HG03064 (cell line): ENCODE data around the gene PAK4.
"Not testable (repeated sequence)": the region's sequence is repeated elsewhere in the genome, so short reads cannot be mapped to it uniquely, and the experiment has no call there.

Experiments used
- ATAC-seq: cut with Tn5 transposase; IDR thresholded peaks from one replicate; pipeline ENCODE4 v1.9.1; 2021; ENCODE audit warnings: low read depth; ENCODE audit not compliant: unreplicated experiment

Gene PAK4

DNA sequence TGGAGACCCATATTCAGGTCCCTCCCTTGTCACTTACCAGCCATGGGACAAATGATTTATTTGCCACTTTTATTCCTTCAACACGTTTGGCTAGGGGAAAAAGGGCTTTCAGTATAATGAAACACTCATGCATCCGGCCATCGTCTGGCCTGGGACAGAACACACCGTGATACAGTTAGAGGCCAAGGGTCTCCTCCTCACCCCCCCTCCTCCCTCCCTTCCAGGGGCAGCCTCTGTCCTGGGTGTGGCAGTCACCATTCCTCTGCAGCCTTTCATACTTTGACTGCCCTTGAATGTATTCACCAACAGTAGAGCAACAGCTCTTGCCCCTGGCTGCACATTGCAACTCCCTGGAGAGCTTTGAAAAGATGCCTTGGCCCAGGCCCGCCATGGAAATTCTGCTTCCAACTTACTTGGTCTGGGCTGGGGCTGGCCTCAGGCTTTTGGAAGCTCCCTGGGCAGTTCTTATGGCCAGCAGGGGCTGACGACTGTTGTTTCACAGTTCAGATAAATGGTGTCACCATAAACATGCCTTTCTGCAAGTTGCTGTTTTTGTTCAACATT, 3.0 kb downstream of the PAK4 start:
- no peak for ATAC-seq

DNA sequence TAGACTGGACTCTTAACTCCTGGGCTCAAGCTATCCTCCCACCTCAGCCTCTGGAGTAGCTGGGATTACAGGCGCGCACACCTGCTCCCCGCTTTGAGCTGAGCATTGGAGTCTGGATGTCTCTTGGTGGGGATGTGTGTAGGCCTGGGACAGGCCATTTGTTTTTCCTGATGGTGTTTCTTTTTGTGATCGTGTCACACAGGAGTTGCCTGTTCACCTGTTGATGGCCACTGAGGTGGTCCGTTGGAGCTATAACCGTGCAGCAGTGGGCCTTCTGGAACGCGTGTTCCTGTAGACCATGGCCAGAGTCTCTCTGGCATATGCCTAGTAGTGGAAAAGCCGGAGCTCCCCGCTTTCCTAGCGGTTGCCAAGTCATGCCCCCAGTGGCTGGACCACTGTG, 3.5 kb downstream of the PAK4 start:
- ATAC-seq: no peak

DNA sequence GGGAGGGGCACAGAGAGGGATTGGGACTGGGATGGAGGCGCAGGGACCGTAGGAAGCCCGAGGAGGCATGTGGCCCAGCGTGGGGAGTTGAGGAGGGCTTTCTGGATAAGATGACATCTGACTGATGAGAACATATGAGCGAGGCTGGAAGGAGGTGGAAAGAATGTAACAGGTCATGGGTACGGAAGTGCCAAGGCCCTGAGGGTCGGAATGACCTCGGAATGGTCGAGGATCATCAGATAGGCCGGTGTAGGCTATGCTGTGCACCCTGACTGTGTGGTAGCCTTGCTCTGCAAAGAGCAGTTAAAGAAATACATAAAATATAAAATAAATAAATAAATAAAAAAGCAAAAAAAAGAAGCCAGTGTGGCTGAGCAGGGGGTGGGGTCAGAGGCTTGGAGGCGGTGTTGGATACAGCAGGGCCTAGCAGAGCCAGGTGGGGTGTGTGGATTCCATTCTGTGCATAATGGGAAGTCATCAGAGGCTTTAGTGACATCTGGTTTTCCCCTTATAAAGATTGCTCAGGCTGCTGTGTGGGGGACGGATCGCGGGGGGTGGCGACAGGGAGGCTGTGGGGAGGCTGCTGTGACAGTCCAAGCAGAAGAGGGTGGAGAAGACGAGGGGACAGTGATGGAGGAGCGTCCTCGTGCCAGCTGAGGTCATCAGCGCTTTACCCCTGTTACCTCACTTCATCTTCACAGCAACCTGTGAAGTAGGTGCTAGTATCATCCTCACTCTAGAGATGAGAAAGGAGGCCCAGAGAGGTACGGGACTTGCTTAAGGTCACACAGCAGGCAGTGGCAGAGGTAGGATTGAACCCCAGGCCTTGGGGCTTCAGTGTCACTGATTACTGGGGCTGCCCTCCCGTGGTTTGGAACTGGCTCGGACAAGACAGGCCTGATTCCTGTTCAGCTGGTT, 5.0 kb downstream of the PAK4 start:
- no peak for ATAC-seq

DNA sequence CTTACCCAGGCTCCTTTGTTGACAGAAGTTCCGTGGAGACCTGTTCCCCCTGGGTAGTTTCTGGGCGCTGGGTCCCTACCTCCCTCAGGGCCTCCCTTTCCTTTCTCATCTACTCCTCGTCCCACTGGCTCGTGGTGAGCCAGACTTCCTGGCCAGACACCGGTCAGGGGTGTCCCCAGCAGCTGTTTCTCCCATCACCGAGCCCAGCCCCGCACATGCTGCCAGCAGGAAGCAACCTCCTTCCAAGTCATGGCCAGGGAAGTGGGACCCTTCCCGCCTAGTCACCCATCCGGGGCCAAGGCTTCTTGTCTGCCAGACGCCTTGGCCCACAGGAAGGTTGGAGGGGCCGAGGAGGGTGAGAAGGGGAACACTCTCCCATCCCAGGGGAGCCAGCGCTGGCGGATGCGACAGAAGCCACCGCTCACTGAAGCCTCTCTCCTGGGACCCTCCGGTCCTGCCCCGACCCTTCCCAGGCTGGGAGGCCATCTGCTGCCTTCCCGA, 5.7 kb downstream of the PAK4 start:
- no peak for ATAC-seq

DNA sequence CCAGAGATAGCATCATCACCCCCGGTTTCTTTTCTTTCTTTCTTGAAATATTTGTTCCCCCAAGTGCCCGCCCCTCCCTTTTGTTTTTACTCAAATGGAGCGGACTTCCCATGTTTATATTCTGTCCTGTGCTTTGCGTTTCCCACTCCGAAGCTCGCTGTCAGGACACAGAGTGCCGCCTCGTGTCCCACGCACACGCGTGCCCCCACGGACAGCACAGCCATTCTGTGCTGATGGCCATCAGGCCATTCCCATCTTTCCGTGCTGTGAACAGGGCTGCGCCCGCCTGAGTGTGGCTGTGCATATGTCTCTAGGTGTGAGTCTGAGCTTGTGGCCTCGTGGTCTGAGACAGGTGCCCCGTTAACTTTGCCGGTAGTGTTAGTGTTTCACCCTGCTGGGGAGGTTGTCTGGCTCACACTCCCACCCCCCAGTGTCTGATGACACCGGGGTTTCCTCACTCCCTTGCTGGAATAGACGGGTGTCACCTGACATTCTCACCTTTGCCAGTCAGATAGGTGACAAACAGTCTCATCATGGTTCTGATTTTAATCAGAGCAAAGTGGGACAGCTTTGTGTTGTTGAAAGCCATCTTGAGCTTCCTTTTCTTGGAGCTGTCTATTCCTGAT, 6.9 kb downstream of the PAK4 start:
- ATAC-seq: no peak

DNA sequence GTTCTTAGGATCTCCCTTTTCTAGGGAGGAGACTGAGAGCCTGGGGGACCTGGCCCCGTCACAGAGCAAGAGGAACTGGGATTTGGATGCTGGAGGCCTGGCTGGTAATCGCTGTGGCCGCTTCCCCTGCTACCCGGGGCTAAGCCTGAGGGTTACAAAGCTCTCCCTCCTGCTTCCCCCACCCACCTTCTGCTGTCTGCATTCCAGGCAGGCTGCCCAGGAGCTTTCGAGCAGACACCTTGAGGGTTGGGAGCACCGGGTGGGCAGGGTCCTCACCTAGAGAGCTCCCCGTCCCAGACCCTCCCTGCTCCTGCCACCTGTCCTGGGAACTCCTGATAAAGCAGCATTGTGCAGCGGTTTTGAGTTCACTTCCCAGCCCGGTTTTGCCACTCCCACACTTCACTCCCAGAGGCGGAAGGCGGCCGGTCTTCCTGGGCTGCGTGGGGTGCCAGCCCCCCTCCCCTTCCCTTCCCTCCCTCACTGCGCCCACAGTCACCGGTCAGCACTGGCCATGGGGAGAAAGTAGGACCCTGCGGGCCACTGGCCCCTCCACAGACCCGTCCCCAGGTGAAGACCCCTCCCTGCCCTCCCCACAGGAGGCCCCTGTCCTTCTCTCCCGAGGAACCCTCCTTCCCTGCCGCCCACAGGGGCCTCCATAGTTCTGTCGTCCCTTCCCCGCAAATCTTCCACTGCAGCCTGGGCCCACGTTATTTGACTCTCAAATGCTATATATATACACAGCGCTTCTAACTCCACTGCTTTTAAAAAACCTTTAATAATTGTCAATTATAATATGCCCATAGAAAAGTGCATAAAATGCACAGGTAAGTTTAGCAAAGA, 8.1 kb downstream of the PAK4 start:
- no peak for ATAC-seq

DNA sequence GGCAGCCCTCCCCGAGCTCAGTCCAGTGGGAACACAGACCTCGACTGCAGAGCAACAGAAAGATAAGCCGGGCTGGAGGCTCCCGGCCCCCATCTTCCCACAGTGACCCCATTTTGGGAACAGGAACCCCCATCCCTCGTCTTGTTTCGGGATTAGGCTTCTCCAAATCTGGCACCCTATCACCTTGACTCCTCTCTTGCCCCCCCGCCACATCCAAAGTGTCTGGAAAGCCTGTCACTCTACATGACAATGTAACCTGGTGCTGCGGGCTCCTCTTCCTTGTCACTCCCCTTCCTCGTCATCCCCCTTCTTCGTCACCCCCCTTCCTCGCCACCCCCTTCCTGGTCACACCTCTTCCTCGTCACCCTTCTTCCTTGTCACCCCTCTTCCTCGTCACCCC, 10.1 kb downstream of the PAK4 start:
- no peak for ATAC-seq

DNA sequence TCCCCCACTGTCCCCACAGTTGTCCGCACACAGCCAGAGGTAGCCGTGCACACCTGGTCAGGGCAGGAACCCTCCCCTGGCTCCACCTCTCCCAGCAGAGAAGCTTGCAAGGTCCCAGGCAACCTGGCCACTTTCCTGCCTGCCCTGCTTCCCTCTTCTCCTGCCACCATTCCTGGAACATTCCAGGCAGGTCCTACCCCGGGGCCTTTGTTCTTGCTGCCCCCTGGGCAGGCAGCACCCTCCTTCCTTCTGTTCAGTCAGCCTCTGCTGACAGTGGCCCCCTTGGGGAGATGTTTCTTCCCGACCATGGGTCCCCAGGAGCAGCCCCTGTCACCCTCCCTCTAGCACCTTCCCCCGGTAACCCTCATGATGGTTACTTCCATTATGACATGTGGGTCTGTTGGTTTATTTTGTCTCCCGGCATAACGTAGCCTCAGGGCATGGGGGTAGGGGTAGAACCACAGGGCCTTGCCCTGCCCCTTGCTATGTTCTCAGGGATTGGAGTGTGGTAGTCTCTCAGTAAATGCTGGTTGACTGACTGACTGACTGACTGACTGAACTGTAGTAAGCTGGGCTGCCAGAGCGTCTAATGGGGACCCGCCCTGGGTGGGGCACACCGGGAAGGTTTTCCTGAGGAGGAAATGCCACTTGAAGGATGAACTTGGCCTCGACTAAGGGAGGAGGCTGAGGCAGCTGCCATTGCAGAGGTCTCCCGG, 10.8 kb downstream of the PAK4 start:
- no peak for ATAC-seq

DNA sequence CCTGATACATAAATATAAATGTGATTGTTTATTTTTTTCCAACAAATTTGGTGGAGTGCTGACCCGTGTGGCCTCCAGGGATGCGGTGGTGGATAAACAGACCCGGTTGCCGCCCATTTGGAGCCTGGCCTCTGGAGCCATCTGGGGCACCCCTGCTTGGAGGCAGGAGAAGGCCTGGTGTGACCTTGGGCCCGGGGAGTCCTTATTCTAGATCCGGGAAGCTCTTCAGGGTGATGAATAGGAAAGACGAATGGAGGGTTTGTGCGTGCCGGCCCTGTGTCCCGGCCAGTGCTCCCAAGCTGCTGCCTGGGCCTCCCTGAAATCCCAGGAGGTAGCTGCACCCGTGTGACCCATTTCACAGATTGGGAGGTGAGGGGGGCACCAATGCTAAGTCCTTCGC, 11.5 kb downstream of the PAK4 start:
- no peak for ATAC-seq

DNA sequence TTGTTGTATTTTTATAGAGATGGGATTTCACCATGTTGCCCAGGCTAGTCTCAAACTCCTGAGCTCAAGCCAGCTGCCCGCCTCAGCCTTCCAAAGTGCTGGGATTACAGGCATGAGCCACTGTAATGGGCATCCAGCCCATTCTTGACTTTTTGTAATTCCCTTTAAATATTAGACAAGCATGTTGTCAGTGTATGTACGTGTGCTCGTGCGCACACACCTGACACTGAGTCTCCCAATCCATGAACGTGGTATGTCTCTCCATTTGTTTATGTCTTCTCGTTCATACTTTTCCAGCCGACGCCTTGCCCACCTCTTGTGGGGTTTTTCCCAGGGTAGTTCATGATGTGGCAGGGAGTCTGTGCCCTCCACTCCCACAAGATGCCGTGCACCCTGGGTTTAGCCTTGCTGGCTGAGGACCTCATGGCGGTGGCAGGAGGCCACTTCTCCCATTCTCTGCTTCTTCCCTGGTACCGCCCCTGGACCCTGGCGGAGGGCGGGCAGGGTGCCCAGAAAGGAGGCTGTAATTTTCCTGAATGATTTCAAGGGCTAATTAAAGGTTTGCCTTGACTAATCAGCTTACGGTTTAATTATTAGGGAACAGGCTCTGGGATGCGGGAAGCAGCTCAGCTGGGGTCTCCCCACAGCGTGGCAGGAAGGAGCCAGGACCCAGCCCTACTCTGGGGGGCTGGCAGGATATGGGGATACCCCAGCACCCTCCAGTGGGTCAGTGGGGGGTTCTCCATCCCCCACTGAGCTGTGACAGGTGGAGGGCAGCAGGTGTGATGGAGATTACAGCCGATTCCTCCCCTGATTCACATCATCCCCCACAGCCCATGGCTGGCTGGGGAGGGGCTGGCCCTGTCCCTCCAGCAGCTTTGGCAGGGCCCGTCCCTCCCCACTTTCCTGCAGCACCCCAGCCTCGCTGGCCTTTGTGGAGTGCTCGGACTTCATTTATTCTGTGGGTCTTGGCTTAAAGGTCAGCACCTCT, 12.9 kb downstream of the PAK4 start:
- ATAC-seq: no peak

DNA sequence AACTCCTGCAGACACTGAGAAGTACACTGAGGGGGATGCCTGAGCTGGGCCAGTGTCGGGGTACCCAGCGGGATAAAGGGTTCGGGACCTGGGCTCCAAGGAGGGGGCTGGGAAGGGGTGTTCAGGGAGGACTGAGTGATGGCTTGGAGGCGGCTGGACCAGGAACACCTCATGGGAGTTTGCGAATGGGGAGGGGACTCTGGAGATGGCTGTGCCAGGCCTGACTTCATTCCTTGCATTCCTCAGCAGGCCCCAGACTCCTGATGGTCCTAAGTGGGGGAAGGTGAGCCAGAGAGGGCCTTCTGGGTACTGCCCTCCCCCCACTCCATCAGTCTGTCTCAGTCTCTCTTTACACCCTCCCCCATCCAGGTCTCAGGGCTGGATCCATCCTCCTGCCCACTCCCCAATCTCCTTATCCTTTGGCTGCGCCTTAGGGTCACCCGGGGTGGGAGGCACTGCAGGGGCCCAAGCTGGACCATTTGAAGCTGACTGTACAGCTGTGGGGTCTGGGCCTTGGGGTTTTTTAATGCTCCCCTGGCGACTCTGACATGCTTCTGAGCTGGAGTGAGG, 13.8 kb downstream of the PAK4 start:
- no peak for ATAC-seq

DNA sequence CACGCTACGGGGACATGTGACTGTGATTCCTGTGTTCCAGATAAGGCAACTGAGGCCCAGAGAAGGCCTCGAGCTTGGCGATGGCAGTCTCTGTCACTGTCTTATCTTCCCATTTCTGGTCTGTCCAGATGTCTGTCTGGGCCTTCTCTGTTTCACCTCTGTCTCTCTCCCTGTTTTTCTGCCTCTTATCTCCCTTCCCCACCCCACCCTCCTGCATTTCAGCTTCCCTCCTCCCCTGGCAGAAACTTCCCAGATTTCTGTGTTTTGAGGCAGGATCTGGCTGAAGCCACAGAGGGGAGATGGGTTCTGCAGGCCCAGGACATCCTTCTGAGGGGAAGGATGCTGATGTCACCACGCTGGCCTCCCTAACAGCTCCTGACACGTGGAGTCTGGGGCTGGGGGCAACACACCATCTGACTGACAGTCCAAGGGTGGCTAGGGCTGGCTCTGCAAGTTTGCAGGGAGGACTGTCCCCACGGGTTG, 14.4 kb downstream of the PAK4 start:
- no peak for ATAC-seq

DNA sequence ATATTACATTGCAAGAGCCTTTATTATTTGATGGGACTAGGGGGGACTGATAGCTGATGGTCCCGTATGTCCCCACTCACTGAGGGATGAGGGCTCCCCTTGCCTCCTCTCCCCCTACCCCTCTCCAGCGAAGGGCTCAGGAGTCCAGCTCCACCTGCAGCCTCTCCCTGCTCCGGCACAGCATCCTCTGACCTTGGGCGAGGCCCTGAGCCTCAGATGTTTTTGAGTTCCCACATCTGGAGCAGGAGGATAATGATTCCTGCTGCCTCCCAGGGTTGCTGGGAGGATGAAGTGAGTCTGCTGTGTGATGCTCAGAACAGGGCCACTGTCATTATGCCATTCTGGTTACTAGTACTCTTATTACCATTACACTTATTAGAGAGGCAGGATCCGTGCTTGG, 15.0 kb downstream of the PAK4 start:
- no peak for ATAC-seq

DNA sequence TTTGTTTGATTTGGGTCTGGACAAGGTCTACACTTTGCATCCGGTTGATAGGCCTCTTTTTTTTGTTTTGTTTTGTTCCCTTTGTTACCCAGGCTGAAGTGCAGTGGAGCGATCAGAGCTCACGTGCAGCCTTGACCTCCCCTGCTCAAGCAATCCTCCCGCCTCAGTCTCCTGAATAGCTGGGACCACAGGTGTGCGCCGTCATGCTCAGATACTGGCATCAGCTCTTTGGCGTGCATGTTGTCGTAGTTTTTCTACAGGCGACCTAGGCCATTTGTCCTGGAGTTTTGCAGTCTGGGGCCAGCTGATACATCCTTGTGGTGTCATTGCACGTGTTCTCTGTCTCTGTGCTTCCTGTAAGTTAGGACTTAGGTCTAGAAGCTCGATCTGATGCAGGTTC, 16.3 kb downstream of the PAK4 start:
- no peak for ATAC-seq

DNA sequence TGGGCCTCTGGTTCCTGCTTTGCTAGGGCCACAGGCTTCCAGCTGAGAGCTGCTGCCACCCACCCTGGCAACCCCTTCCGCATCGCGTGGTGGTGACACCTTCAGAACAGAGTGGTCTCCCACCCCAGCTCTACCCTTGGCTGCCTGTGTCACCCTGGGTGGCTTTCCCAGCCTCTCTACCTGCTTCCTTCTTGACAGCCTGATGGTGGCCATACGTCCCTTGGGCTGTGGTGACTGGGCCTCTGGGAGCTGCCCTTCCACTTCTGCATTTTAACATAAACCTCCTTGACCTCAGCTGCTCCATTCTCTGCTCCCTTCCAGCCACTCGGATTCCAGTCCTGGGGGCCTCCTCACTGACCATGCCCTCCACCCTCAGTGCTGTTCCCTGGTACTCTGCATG, 17.0 kb downstream of the PAK4 start:
- ATAC-seq: no peak

DNA sequence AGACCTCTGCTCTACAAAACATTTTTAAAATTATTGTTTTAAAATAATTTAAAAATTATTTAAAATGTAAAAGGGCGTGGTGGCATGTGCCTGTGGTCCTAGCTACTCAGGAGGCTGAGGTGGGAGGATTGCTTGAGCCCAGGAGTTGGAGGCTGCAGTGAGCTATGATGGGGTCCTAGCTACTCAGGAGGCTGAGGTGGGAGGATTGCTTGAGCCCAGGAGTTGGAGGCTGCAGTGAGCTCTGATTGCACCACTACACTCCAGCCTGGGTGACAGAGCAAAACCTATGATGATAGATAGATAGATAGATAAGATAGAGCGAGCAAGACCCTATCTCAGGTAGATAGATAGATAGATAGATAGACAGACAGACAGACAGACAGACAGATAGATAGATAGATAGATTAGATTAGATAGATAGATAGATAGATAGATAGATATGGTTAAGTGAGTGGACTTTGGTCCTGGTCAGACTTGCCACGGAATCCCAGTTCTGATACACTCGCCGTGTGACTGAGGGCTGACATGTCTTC, 18.2 kb downstream of the PAK4 start:
- not testable (repeated sequence) for ATAC-seq

DNA sequence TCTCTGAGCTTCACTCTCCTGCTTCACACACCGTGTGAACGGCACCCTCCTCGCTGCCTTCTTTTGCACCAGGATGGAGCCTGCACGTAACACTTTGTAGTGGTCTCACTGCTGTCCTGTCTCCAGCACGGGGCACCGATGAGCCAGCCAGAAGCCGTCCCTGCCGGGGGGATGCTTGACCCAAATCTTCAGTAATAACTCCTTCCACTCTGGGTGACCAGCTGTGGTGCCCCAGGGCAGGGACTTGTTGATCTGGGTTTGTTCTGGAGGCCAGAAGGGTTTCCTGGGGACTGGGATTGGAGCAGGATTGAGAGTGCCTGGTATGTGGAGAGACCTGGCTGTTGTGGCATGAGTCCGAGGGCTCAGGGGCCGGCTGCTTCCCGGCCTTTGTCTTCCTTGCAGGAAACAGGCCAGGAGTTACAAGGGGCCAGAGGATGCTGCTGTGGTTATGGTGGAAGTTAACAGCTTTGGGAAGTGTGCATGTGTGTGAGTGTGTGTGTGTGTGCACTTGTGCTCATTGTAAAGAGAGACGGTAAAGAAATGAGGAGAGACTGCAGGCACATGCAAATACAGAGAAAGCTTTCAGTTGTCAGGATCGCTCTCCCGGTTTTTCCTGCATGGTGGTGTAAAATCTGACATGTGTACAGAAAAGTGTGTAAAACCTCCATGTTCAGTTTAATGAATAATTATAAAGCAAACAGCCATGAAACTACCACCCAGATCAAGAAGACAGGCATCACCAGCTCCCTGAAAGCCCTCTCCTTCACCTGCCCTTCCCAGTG, 18.9 kb downstream of the PAK4 start:
- no peak for ATAC-seq
